Nasal cavity respiratory epithelium epithelial cell of viscerocranial mucosa (primary cell): ENCODE results near the gene BCL2A1. TPM values are rescaled to one million over a fixed set of nuclear protein-coding genes. Genes with fewer than 3 reads are reported as not detected.

Experiments used
- total RNA-seq: library from RNA; depleted of rRNA; stranded (reverse); fragments of >200 nt; gene quantifications from 2 replicates; pipeline ENCODE4 v1.2.3, GENCODE V29; 2014

BCL2A1 gene
- total RNA-seq = 0.28 TPM in 1 of 2 replicates, not detected in the other

GRCh38 chr15:79970624-79971434, at the start of gene BCL2A1:
Gene BCL2A1 (minus strand): TSS chr15:79971196. CDS start chr15:79971119, 77 bp downstream.

Other genes starting within 250 kb of the BCL2A1 start
- 15.7 and 31.4 TPM in 2 replicates for gene MTHFS, start 74.2 kb downstream of the BCL2A1 start, total RNA-seq
- gene ZFAND6, start 88.5 kb upstream of the BCL2A1 start, total RNA-seq = 163 and 212 TPM in 2 replicates
- 20.2 and 48.4 TPM in 2 replicates for gene FAH, start 181.8 kb upstream of the BCL2A1 start, total RNA-seq